Activated effector memory CD4-positive, alpha-beta T cell treated with anti-CD3 and anti-CD28 coated beads, Interleukin-2, amount 50 U/mL, for 16 hours (primary cell): ENCODE results near the gene SYT14.
"Not testable (repeated sequence)": the region's sequence is repeated elsewhere in the genome, so short reads cannot be mapped to it uniquely, and the experiment has no call there.

Experiments used
- DNase-seq: peaks from one replicate; pipeline ENCODE4 v3.0.0-alpha.2; 2020

The SYT14 gene

DNA sequence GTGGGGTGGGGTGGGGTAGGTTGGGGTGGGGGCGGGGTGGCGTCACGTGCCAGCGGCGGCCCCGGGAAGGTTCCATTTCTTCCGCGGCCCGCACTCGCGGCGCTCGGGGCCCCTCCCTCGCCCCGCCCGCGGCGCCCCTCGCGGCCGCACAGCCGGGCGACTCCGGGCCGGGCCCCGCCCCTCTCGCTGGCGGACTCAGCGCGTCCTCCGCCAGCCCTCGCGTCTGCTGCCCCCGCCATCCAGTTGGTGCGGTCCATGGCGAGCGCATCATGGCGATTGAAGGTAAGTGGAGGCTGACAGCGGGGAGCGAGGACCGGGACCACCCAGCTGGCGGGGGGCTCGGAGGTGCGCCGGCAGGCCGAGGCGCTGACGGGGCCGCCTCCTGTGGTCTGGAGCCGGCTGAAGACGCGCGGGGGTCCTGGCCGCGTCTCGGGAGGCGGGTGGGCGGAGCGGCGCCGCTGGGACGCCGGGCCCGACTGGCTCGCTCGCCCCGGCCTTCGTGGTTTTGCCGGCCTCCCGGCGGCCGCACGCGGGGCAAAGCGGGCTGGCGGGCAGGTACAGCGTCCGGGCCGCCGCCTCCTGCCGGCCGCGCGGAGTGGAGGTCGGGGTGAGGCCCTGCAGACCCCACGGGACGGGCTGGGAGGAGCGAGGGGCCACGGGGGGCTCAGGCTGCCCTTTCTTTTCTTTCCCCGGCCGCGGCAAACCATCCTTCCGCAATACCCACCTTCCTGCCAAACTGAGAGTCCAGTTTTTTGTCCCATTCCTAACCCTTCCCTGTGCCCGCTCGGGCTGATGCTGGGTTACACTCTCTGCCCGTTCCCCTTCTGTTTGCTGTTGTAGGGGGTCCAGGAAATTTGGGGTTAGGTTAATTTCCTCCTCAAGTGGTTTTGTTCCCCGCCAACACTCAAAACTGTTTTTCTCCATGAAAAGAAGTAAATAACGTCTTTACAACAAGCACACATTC is at the start of gene SYT14:
TSS of gene SYT14 (plus strand) at position 222 of the 964 bp plus-strand sequence. CDS start at position 270, 48 bp downstream.
- DNase-seq: no peak

DNA sequence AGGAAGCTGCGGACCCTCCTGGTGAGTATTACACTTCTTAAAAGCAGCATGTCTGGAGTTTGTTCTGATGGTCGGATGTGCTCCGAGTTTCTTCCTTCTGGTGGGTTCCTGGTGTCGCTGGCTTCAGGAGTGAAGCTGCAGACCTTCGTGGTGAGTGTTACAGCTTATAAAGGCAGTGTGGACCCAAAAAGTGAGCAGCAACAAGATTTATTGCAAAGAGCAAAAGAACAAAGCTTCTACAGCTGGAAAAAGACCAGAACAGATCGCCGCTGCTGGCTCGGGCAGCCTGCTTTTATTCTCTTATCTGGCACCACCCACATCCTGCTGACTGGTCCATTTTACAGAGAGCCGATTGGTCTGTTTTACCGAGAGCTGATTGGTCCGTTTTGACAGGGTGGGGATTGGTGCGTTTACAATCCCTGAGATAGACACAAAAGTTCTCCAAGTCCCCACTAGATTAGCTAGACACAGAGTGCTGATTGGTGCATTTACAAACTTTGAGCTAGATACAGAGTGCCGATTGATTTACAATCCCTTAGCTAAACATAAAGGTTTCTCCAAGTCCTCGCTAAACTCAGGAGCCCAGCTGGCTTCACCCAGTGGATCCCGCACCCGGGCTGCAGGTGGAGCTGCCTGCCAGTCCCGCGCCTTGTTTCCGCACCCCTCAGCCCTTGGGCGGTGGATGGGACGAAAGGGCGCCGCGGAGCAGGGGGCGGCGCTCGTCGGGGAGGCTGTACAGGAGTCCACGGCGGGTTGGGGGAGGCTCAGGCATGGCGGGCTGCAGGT is 49.5 kb upstream of the SYT14 start:
- DNase-seq: not testable (repeated sequence)

DNA sequence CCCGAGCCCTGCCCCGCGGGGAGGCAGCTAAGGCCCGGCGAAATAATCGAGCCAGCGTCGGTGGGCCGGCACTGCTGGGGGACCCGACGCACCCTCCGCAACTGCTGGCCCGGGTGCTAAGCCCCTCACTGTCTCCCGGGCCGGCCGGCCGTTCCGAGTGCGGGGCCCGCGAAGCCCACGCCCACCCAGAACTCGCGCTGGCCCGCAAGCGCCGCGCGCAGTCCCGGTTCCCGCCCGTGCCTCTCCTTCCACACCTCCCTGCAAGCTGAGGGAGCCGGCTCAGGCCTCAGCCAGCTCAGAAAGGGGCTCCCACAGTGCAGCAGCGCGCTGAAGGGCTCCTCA is 49.0 kb upstream of the SYT14 start:
- DNase-seq: no peak

GRCh38 chr1:209890641-209891330 is 47.2 kb upstream of the SYT14 start:
- no peak for DNase-seq

GRCh38 chr1:209893751-209894150 is 44.3 kb upstream of the SYT14 start:
- no peak for DNase-seq

DNA sequence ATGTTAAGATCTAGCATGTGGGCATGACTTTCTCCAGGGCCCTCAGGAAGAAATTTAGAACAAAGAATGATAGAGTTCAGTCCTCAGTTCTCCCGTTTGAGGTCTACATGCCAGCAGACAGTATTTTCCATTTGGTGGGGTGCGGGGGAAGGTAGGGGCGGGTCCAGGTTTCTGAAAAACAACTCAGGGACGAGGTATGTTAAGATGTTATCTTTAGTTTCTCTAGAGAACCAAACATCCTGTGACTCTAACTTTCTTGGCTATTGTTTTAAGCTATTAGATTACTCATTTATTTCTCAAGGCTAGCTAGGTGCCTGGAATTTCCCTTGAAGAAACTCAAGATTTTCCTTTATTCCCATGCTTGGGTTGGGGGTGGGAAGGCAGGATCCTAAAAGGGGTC is 42.3 kb upstream of the SYT14 start:
- no peak for DNase-seq

- DNase-seq: no peak
These were observed 41.7 kb upstream of the SYT14 start for GRCh38 chr1:209896346-209896745.

GRCh38 chr1:209898271-209898670 is 39.7 kb upstream of the SYT14 start:
- DNase-seq: not testable (repeated sequence)

GRCh38 chr1:209898851-209899250 is 39.2 kb upstream of the SYT14 start:
- not testable (repeated sequence) for DNase-seq

GRCh38 chr1:209899948-209900347 is 38.1 kb upstream of the SYT14 start:
- no peak for DNase-seq

GRCh38 chr1:209900734-209901133 is 37.3 kb upstream of the SYT14 start:
- no peak for DNase-seq

GRCh38 chr1:209901211-209901610 is 36.8 kb upstream of the SYT14 start:
- DNase-seq: no peak

GRCh38 chr1:209904774-209905173 is 33.2 kb upstream of the SYT14 start:
- DNase-seq: not testable (repeated sequence)

GRCh38 chr1:209911746-209912145 is 26.3 kb upstream of the SYT14 start:
- no peak for DNase-seq

GRCh38 chr1:209912306-209912705 is 25.7 kb upstream of the SYT14 start:
- DNase-seq: no peak

DNA sequence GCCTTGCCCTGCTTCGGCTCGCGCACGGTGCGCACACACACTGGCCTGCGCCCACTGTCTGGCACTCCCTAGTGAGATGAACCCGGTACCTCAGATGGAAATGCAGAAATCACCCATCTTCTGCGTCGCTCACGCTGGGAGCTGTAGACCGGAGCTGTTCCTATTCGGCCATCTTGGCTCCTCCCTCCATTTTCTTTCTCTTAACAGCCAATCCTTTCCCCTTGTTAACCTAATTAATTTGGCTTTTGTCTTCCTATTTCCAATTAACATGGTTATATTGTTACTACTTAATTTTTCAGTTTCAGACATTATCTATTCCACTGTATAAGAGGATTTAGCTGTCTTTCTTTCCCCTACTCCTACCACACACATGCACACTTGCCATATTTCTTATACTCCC is 18.4 kb upstream of the SYT14 start:
- DNase-seq: not testable (repeated sequence)

DNA sequence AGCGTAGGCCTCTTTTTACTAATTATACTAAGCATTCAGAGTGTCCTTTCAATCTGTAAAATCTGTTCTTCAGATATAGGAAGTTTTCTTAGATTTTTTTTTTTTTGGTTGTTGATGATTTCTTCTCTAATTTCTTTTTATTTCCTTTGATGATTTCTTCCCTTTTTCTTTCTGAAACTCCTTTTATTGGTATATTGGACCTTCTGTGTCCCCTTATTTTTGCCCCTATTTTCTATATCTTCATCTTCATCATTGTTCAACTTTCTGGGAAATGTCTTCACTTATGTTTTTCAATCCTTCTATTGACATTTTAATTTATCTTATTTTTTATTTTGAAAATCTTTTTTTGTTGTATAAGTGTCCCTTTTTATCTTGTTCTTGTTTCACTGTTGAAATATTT is 17.2 kb upstream of the SYT14 start:
- DNase-seq: no peak

DNA sequence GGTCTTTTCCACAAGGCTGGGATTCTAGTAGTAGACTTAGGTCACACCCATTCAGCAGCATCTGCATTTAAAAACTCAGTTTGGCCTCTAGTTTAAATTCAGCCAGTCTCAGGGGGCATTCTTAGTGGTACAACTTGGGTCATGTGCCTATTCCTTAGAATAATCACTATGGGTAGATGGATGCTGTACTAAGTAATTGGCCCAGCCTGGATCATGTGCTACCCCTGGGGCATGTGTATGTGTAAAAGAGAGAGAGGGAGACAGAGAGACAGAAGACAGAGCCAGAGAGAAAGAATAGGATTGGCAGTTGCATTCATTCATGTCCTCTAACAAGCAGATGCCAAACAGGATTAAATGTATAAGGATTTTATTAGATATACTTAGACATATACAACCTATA is 13.6 kb upstream of the SYT14 start:
- no peak for DNase-seq

GRCh38 chr1:209926045-209926444 is 12.0 kb upstream of the SYT14 start:
- DNase-seq: no peak

DNA sequence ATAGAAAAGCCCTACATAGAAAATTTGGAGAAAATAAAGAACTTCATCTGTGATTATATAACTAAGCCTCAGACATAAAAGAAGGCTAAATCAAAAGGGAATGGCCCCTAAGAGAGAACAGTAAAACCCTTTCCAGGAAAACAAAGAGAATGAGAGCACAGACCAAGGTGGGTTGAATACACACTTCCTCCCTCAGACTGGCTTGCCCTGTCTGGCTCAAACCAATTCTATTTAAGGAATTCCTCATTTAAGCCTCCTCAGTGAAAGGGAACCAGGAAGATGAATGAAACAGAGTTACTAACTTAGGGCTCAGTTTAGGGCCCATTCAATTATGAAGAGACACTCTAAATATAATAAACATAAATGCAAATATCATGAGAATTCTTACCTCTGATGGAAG is 10.6 kb upstream of the SYT14 start:
- no peak for DNase-seq

GRCh38 chr1:209929751-209930150 is 8.3 kb upstream of the SYT14 start:
- DNase-seq: no peak

DNA sequence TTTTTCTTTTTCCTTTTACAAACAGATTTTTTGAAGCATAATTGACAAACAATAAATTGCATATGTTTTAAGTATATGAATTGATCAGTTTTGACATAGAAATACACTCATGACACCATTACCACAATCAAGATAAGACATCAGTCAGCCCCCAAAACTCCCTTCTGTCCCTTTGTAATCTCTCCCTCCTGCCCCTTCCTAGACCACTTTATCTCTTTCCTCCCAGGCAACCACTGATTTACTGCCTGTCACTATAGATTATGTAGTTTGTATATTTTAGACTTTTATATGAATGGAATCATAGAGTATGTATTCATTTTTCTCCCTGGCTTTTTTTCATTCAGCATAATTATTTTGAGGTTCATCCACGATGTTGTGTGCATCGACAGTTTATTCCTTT is 6.9 kb upstream of the SYT14 start:
- no peak for DNase-seq

DNA sequence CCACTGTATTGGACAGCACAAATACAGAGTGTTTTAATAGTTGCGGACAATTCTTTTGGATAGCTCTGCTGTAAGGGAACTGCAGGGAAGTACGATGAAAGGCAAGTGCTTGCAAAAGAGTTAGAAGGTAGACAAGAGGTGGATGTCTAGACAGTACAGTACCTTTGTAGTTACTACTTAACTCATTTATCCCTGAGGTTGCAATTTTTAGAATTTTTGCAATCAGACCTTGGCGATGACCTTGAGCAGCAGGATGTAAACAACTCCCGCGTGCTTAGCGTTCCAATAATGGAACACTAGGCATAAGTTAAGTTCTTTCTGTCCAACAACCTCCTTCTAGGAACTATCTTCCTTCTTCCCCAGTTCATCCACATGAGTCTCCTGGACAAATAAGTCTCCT is 1.9 kb upstream of the SYT14 start:
- DNase-seq: no peak
